ENCODE results near the gene SNTA1.
A peak's percentile ranks its signal among the peaks of the same experiment; 100 is the strongest.
"Not testable (repeated sequence)": the region's sequence is repeated elsewhere in the genome, so short reads cannot be mapped to it uniquely, and the experiment has no call there.

The SNTA1 gene

DNA sequence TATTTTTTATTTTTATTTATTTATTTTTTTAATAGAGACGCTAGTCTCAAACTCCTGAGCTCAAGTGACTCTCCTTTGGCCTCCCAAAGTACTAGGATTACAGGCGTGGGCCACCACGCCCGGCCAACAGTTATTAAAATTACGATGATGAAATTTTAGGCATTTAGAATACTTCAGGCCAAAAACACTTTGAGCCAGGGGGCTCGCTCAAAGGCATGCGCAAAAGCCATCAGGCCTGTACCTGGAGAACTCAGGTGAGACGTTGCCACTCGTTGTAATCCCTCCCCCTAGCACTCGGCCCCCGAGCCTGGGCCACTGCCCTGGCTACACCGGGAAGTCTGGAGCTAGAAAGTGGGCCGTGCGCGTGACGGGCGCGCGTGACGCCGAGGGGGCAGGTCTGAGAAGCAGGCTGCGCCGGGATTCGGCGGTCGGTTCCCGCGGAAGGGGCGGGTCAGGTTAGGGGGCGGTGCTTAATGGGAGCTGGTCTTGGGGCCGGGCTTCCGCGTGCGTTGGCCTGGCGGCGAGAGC, 46.0 kb upstream of the SNTA1 start:
- Histone ChIP-seq H2AK5ac (ENCODE audit: low read length, severe bottlenecking) (no peak overlapping the region), H2BK15ac (ENCODE audit: low read depth, poor library complexity, severe bottlenecking) (no peak overlapping the region), H3K27me3 (ENCODE audit: control insufficient read depth in 1 of 2, insufficient read depth in 1 of 2, low read length in 2 of 2) (no peaks in the 10 kb centered on the region), H4K91ac (ENCODE audit: low read length) (peak overlapping the region; percentile 68), H3K18ac (ENCODE audit: low read depth in 1 of 2, low read length in 2 of 2) (peak overlapping the region; percentile 91 to 94), H3K9ac (ENCODE audit: low read length) (peak overlapping the region; percentile 98), H3K14ac (ENCODE audit: low read length in 2 of 2) (no peak overlapping the region), H2BK12ac (ENCODE audit: low read length in 2 of 2) (no peak overlapping the region), H2BK5ac (ENCODE audit: low read depth, low read length, poor library complexity, severe bottlenecking) (peak overlapping the region; percentile 51), H3K79me1 (replicated peaks; ENCODE audit: low read length, poor library complexity, severe bottlenecking) (peaks cover 16% of the 10 kb centered on the region), H3K9me3 (ENCODE audit: control insufficient read depth, low read length) (no peaks in the 10 kb centered on the region), H3K27ac (ENCODE audit: low read length, poor library complexity, severe bottlenecking) (peak overlapping the region; percentile 79), H2BK120ac (ENCODE audit: low read depth, low read length) (no peak overlapping the region), H3K4ac (ENCODE audit: low read depth in 1 of 2, low read length in 2 of 2) (peak overlapping the region in 1 of 2 experiments; percentile 94), H2AFZ (ENCODE audit: low read depth, low read length) (peak overlapping the region; percentile 82), H3K4me1 (ENCODE audit: control insufficient read depth, insufficient read depth, low read depth, low read length) (peaks cover 1% of the 10 kb centered on the region), H3K23ac (ENCODE audit: low read length in 2 of 2) (no peak overlapping the region), H3K4me3 (ENCODE audit: insufficient read depth in 1 of 2, low read depth in 1 of 2, low read length in 2 of 2) (peak overlapping the region; percentile 58 to 83), H4K8ac (ENCODE audit: low read length) (peak overlapping the region; percentile 52), H3K4me2 (ENCODE audit: low read length, poor library complexity, severe bottlenecking) (peak overlapping the region; percentile 88), H3K36me3 (ENCODE audit: control insufficient read depth in 1 of 2, insufficient read depth in 2 of 2, low read depth in 1 of 2, low read length in 2 of 2) (no peaks in the 10 kb centered on the region)
- WGBS, result 15% methylated on average over 26 of the region's 36 CpGs
- peak; percentile 97 for DNase-seq

DNA sequence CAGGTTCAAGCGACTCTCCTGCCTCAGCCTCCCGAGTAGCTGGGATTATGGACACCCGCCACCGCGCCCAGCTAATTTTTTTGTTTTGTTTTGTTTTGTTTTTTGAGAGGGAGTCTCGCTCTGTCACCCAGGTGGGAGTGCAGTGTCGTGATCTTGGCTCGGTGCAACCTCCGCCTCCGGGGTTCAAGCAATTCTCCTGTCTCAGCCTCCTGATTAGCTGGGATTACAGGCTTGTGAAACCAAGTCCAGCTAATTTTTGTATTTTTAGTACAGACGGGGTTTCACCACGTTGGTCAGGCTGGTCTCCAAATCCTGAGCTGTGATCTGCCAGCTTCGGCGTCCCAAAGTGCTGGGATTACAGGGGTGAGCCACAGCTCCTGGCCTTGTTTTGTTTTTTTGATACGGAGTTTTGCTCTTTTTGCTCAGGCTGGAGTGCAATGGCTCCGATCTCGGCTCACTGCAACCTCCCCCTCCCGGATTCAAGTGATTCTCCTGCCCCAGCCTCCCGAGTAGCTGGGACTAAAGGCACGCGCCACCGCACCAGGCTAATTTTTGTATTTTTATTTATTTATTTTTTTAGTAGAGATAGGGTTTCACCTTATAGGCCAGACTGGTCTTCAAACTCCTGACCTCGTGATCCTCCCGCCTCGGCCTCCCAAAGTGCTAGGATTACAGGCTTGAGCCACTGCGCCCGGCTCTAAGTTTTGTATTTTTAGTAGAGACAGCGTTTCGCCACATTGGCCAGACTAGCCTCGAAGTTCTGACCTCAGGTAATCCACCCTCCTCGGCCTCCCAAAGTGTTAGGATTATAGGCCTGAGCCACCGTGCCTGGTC, 45.3 kb upstream of the SNTA1 start:
- not testable (repeated sequence) for H3K14ac ChIP-seq (ENCODE audit: low read length in 2 of 2); H2BK5ac ChIP-seq (ENCODE audit: low read depth, low read length, poor library complexity, severe bottlenecking); H3K27me3 ChIP-seq (ENCODE audit: control insufficient read depth in 1 of 2, insufficient read depth in 1 of 2, low read length in 2 of 2); H2BK15ac ChIP-seq (ENCODE audit: low read depth, poor library complexity, severe bottlenecking); H2BK120ac ChIP-seq (ENCODE audit: low read depth, low read length); H3K9me3 ChIP-seq (ENCODE audit: control insufficient read depth, low read length); H4K91ac ChIP-seq (ENCODE audit: low read length); H3K4ac ChIP-seq (ENCODE audit: low read depth in 1 of 2, low read length in 2 of 2); H3K4me1 ChIP-seq (ENCODE audit: control insufficient read depth, insufficient read depth, low read depth, low read length); H2AK5ac ChIP-seq (ENCODE audit: low read length, severe bottlenecking); H3K27ac ChIP-seq (ENCODE audit: low read length, poor library complexity, severe bottlenecking); H3K18ac ChIP-seq (ENCODE audit: low read depth in 1 of 2, low read length in 2 of 2); H2AFZ ChIP-seq (ENCODE audit: low read depth, low read length); DNase-seq; H2BK12ac ChIP-seq (ENCODE audit: low read length in 2 of 2); H3K23ac ChIP-seq (ENCODE audit: low read length in 2 of 2); H3K36me3 ChIP-seq (ENCODE audit: control insufficient read depth in 1 of 2, insufficient read depth in 2 of 2, low read depth in 1 of 2, low read length in 2 of 2)
- H3K4me3 ChIP-seq (ENCODE audit: insufficient read depth in 1 of 2, low read depth in 1 of 2, low read length in 2 of 2), result peak overlapping the region in 1 of 2 experiments; percentile 83
- peak overlapping the region; percentile 52 for H4K8ac ChIP-seq (ENCODE audit: low read length)
- 96% methylated on average over 27 of the region's 32 CpGs for WGBS
- H3K9ac ChIP-seq (ENCODE audit: low read length), result peak overlapping the region; percentile 98
- peak overlapping the region; percentile 88 for H3K4me2 ChIP-seq (ENCODE audit: low read length, poor library complexity, severe bottlenecking)
- H3K79me1 ChIP-seq (replicated peaks; ENCODE audit: low read length, poor library complexity, severe bottlenecking), result peaks cover 15% of the 10 kb centered on the region

DNA sequence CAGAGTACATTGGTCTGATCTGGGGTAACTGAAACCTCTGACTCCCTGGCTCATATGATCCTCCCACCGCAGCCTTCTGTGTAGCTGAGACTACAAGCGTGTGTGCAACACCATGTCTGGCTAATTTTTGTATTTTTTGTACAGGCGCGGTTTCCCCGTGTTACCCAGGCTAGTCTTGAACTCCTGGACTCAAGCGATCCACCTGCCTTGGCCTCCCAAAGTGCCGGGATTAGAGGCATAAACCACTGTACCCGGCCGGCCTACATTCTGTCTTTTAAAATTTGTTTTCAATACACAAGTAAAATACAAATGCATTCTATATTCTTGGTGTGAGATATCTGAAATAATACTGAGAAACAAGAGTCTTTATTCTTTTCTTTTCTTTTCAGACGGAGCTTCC, 44.6 kb upstream of the SNTA1 start:
- Histone ChIP-seq H3K4me1 (ENCODE audit: control insufficient read depth, insufficient read depth, low read depth, low read length) (peaks cover 1% of the 10 kb centered on the region), H2BK15ac (ENCODE audit: low read depth, poor library complexity, severe bottlenecking) (no peak overlapping the region), H2BK5ac (ENCODE audit: low read depth, low read length, poor library complexity, severe bottlenecking) (no peak overlapping the region), H3K27ac (ENCODE audit: low read length, poor library complexity, severe bottlenecking) (no peak overlapping the region), H3K14ac (ENCODE audit: low read length in 2 of 2) (no peak overlapping the region), H2AFZ (ENCODE audit: low read depth, low read length) (no peak overlapping the region), H2BK120ac (ENCODE audit: low read depth, low read length) (no peak overlapping the region), H3K79me1 (replicated peaks; ENCODE audit: low read length, poor library complexity, severe bottlenecking) (peaks cover 9% of the 10 kb centered on the region), H3K27me3 (ENCODE audit: control insufficient read depth in 1 of 2, insufficient read depth in 1 of 2, low read length in 2 of 2) (no peaks in the 10 kb centered on the region), H4K8ac (ENCODE audit: low read length) (no peak overlapping the region), H3K4me3 (ENCODE audit: insufficient read depth in 1 of 2, low read depth in 1 of 2, low read length in 2 of 2) (no peak overlapping the region), H3K4me2 (ENCODE audit: low read length, poor library complexity, severe bottlenecking) (no peak overlapping the region), H3K18ac (ENCODE audit: low read depth in 1 of 2, low read length in 2 of 2) (no peak overlapping the region), H3K36me3 (ENCODE audit: control insufficient read depth in 1 of 2, insufficient read depth in 2 of 2, low read depth in 1 of 2, low read length in 2 of 2) (no peaks in the 10 kb centered on the region), H3K9me3 (ENCODE audit: control insufficient read depth, low read length) (no peaks in the 10 kb centered on the region), H4K91ac (ENCODE audit: low read length) (no peak overlapping the region), H3K9ac (ENCODE audit: low read length) (no peak overlapping the region), H2AK5ac (ENCODE audit: low read length, severe bottlenecking) (no peak overlapping the region), H3K4ac (ENCODE audit: low read depth in 1 of 2, low read length in 2 of 2) (no peak overlapping the region), H2BK12ac (ENCODE audit: low read length in 2 of 2) (no peak overlapping the region), H3K23ac (ENCODE audit: low read length in 2 of 2) (no peak overlapping the region)
- DNase-seq, result no peak
- WGBS, result 99% methylated on average over 6 of the region's 10 CpGs

DNA sequence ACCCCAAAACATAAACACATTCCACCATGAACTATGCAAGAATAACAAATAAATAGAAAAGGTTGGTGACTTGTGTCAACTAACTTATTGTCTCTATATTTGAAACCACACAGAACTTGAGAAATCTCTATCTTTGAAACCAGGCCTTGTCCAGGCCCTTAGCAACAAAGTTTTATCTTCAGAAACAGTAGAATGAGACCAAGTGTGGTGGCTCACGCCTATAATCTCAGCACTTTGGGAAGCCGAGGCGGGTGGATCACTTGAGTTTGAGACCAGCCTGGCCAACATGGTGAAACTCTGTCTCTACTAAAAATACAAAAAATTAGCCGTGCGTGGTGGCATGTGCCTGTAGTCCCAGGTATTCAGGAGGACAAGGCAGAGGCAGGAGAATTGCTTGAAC, 39.6 kb upstream of the SNTA1 start:
- H4K91ac ChIP-seq (ENCODE audit: low read length); H2BK5ac ChIP-seq (ENCODE audit: low read depth, low read length, poor library complexity, severe bottlenecking); H3K79me1 ChIP-seq (replicated peaks; ENCODE audit: low read length, poor library complexity, severe bottlenecking): not testable (repeated sequence)

More for the DNA sequence above, 39.6 kb upstream of the SNTA1 start:
- not testable (repeated sequence) for H2BK120ac ChIP-seq (ENCODE audit: low read depth, low read length); H3K23ac ChIP-seq (ENCODE audit: low read length in 2 of 2); H3K27me3 ChIP-seq (ENCODE audit: control insufficient read depth in 1 of 2, insufficient read depth in 1 of 2, low read length in 2 of 2); H2BK12ac ChIP-seq (ENCODE audit: low read length in 2 of 2); H3K18ac ChIP-seq (ENCODE audit: low read depth in 1 of 2, low read length in 2 of 2); H3K4me3 ChIP-seq (ENCODE audit: insufficient read depth in 1 of 2, low read depth in 1 of 2, low read length in 2 of 2); H3K9ac ChIP-seq (ENCODE audit: low read length); H3K4me1 ChIP-seq (ENCODE audit: control insufficient read depth, insufficient read depth, low read depth, low read length); H2AK5ac ChIP-seq (ENCODE audit: low read length, severe bottlenecking); H3K36me3 ChIP-seq (ENCODE audit: control insufficient read depth in 1 of 2, insufficient read depth in 2 of 2, low read depth in 1 of 2, low read length in 2 of 2); H3K9me3 ChIP-seq (ENCODE audit: control insufficient read depth, low read length); H4K8ac ChIP-seq (ENCODE audit: low read length); H3K4me2 ChIP-seq (ENCODE audit: low read length, poor library complexity, severe bottlenecking); H3K14ac ChIP-seq (ENCODE audit: low read length in 2 of 2); H3K27ac ChIP-seq (ENCODE audit: low read length, poor library complexity, severe bottlenecking); DNase-seq; H2AFZ ChIP-seq (ENCODE audit: low read depth, low read length); H2BK15ac ChIP-seq (ENCODE audit: low read depth, poor library complexity, severe bottlenecking); H3K4ac ChIP-seq (ENCODE audit: low read depth in 1 of 2, low read length in 2 of 2)
- WGBS, result 97% methylated on average over 5 of the region's 5 CpGs
